Thoracic aorta (tissue), 2 donors: Measurements from ENCODE around the gene ATP8B3. TPM values are rescaled to one million over a fixed set of nuclear protein-coding genes. Genes with fewer than 3 reads are reported as not detected.
A peak's percentile ranks its signal among the peaks of the same experiment; 100 is the strongest.

Source experiments
- ATAC-seq: fragments of 150-250 bp; one replicate; pipeline ENCODE4 v1.8.0; 2017; ENCODE audit warnings: low read depth; ENCODE audit not compliant: insufficient number of reproducible peaks, low FRiP score
- DNase-seq: peaks from one replicate; pipeline ENCODE4 v3.0.0-alpha.2; 2020; ENCODE audit warnings: low spot score
- H3K27ac ChIP-seq, 2 donors: fragments of 200-600 bp; sonication (generic); 1 replicate in 1 of 2; 2 replicates in 1 of 2; pipeline ENCODE4 v1.5.1; 2016; ENCODE audit warnings: mild to moderate bottlenecking in 2 of 2, moderate library complexity in 2 of 2
- H3K27me3 ChIP-seq: fragments of 200-600 bp; sonication (generic); replicated peaks from 2 replicates; pipeline ENCODE4 v1.6.0; 2016; ENCODE audit warnings: mild to moderate bottlenecking; ENCODE audit not compliant: insufficient read depth
- H3K36me3 ChIP-seq: fragments of 200-600 bp; sonication (generic); one replicate; pipeline ENCODE4 v1.5.1; 2016
- H3K4me1 ChIP-seq, 2 donors: fragments of 200-600 bp; sonication (generic); 1 replicate in 1 of 2; 2 replicates in 1 of 2; pipeline versions ENCODE4 v1.5.1 to v1.6.0; 2016; ENCODE audit warnings: low read depth in 2 of 2, mild to moderate bottlenecking in 1 of 2; ENCODE audit not compliant: control insufficient read depth in 1 of 2
- H3K4me3 ChIP-seq: fragments of 200-600 bp; sonication (generic); 2 replicates; pipeline ENCODE4 v1.5.1; 2016; ENCODE audit warnings: mild to moderate bottlenecking
- H3K9me3 ChIP-seq: fragments of 200-600 bp; sonication (generic); 2 replicates; pipeline ENCODE4 v1.5.1; 2016
- CTCF ChIP-seq: fragments of 200-600 bp; sonication (generic); IDR thresholded peaks from one replicate; pipeline ENCODE4 v1.5.1; 2019; ENCODE audit warnings: antibody characterized with exemption
- total RNA-seq, 2 donors: library from RNA; depleted of rRNA; stranded (reverse); fragments of >200 nt; gene quantifications; one replicate each; pipeline versions ENCODE4 v1.1.0 to v1.2.3, GENCODE V29; 2016

The ATP8B3 gene
- total RNA-seq, 2 donors from 2014 or later, result 0.21 to 1.4 TPM

- no peak overlapping the region for H3K27ac ChIP-seq
- TF ChIP-seq CTCF, result no peak
- no peak for ATAC-seq
Measured at GRCh38 chr19:1828279-1829238, 16.5 kb upstream of the ATP8B3 start.

DNA sequence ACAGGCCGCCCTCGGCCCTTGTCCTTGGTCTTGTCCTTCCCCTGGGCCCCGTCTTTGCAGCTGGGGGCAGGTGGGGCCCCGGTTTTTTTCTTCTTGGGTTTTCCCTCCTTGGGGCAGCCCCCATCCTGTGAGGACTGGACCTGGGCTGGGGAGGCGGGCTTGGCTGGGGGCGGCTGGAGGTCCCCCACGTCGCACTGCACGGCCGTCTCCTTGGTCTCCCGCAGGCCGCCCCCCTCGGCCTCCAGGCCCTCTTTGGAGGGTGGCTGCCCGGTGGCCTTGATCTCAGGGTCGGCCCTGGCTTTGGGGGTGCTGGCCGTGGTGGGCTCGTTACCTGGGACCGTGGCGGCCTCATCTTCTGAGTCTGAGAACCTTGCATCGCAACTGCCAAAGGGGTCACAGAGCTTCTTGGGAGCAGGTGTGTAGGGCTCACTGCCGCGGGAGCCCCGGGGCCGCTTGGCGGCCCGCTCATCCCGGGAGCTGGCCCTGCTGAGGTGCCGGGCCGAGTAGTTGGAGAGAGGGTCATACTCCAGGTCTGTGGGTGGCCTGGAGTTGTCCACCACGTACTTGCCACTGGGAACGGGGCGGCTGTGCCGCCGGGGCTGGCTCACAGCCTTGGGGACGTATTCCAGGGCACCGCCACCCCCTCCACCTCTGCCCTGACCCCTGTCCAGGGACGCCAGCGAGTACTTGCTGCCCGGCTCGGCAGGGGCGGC is 15.6 kb upstream of the ATP8B3 start:
- no peak for DNase-seq

More at GRCh38 chr19:1828279-1829238, 16.5 kb upstream of the ATP8B3 start:
- H3K9me3 ChIP-seq, result no peaks in the 10 kb centered on the region
- H3K27me3 ChIP-seq, result no peaks in the 10 kb centered on the region
- no peak for DNase-seq
- peaks cover 19% of the 10 kb centered on the region for H3K36me3 ChIP-seq
- H3K4me1 ChIP-seq, result peaks cover 0 to 4% of the 10 kb centered on the region in 2 donors
- H3K4me3 ChIP-seq, result no peak overlapping the region

DNA sequence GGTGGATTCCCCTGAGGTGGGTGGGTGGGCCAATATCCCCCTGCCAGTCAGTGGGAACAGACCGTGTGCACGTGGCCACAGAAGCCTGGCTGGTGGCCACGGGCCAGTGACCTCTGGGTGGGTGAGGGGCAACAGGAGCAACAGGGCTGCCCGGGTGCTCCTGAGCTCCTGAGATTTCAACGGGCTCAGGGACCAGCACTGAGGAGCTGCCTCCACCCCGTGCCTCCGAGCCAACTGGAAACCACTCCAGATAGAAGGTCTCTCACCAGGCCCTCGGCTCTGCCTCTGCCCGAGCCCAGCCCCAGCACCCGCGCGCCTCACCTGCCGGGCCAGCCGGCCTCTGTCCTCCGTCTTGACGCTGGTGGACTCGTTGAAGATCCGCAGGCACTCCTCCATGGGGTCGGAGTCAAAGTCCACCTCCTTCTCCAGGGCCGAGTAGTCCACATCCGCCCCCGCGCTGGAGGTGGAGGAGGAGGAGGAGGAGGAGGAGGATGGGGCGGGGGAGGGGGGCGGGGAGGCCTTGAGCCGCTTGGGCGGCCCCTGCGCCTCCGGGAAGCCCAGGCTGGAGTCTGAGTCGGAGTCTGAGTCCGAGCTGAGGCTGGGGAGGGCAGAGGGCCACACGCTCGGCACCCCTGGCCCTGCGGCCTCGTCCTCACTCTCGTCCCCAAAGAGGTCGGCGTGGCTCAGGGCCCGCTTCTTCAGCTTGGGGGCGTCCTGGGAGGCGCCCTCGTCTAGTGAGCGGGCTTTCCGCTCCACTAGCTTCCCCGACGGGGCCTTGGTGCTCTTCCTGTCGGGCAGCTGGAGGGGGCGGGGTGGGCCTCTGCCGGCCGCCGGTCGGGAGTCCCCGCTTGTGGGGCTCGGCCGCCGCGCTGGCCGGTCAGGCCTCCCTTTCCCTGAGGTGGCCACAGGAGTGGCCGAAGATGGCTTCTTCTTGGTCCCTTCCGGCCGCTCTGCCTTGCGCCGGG is 14.8 kb upstream of the ATP8B3 start:
- Histone ChIP-seq H3K4me1 (peaks cover 0 to 4% of the 10 kb centered on the region in 2 donors), H3K9me3 (no peaks in the 10 kb centered on the region), H3K4me3 (no peak overlapping the region), H3K36me3 (peaks cover 37% of the 10 kb centered on the region), H3K27ac (no peak overlapping the region), H3K27me3 (no peaks in the 10 kb centered on the region)
- ATAC-seq, result no peak
- DNase-seq, result no peak
- no peak for TF ChIP-seq CTCF

More for the DNA sequence above, 15.6 kb upstream of the ATP8B3 start:
- Histone ChIP-seq H3K9me3 (no peaks in the 10 kb centered on the region), H3K4me1 (peaks cover 0 to 4% of the 10 kb centered on the region in 2 donors), H3K27ac (no peak overlapping the region), H3K27me3 (no peaks in the 10 kb centered on the region), H3K36me3 (peaks cover 28% of the 10 kb centered on the region), H3K4me3 (no peak overlapping the region)
- ATAC-seq, result no peak
- TF ChIP-seq CTCF, result no peak

- Histone ChIP-seq H3K4me1 (peaks cover 0 to 4% of the 10 kb centered on the region in 2 donors), H3K27ac (no peak overlapping the region), H3K36me3 (peaks cover 43% of the 10 kb centered on the region), H3K9me3 (no peaks in the 10 kb centered on the region), H3K27me3 (no peaks in the 10 kb centered on the region), H3K4me3 (no peak overlapping the region)
- no peak for DNase-seq
- no peak for ATAC-seq
- peak; percentile 95 for TF ChIP-seq CTCF
Measured at GRCh38 chr19:1825909-1826556, 14.0 kb upstream of the ATP8B3 start.
